DOHH2 (cell line): ENCODE results near the gene PPARA.

Source experiments
- EZH2phosphoT487 ChIP-seq: fragments of 200-600 bp; sonication (generic); IDR thresholded peaks from 2 replicates; pipeline ENCODE4 v1.6.1; 2017; ENCODE audit warnings: borderline replicate concordance, mild to moderate bottlenecking, antibody characterized with exemption, low read length, moderate library complexity, mixed read lengths
- TF ChIP-seq, protein P1 (sequence below): fragments of 200-600 bp; sonication (generic); IDR thresholded peaks from one replicate; pipeline ENCODE4 v1.5.1; 2014; ENCODE audit warnings: antibody characterized with exemption, mild to moderate bottlenecking, low read depth, low read length; ENCODE audit not compliant: poor library complexity, severe bottlenecking

DNA sequence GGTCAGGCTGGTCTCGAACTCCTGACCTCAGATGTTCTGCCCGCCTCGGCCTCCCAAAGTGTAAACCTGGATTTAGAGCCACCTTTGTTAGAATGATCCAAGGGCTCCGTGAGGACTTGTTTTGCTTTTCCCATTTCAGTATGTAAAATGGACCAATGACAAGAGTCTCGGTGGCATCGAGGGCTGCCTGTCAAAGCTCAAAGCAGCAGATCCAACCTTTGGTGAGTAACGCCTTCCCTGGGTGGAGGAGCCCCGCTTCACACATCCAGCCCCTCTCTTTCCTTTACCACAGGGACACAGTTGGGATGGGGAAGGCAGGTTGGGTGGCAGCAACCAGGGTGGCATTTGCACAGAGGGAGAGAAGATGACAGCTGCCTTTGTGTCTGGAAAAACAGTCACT is 121.9 kb downstream of the PPARA start:
- TF ChIP-seq, protein P1, sequence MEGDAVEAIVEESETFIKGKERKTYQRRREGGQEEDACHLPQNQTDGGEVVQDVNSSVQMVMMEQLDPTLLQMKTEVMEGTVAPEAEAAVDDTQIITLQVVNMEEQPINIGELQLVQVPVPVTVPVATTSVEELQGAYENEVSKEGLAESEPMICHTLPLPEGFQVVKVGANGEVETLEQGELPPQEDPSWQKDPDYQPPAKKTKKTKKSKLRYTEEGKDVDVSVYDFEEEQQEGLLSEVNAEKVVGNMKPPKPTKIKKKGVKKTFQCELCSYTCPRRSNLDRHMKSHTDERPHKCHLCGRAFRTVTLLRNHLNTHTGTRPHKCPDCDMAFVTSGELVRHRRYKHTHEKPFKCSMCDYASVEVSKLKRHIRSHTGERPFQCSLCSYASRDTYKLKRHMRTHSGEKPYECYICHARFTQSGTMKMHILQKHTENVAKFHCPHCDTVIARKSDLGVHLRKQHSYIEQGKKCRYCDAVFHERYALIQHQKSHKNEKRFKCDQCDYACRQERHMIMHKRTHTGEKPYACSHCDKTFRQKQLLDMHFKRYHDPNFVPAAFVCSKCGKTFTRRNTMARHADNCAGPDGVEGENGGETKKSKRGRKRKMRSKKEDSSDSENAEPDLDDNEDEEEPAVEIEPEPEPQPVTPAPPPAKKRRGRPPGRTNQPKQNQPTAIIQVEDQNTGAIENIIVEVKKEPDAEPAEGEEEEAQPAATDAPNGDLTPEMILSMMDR = no peak
- no peak for TF ChIP-seq EZH2phosphoT487
